Chondrocyte (in vitro differentiated cells): ENCODE results near the gene TOE1. TPM values are rescaled to one million over a fixed set of nuclear protein-coding genes. Genes with fewer than 3 reads are reported as not detected.
A peak's percentile ranks its signal among the peaks of the same experiment; 100 is the strongest.
"Not testable (repeated sequence)": the region's sequence is repeated elsewhere in the genome, so short reads cannot be mapped to it uniquely, and the experiment has no call there.

ENCODE experiments used
- DNase-seq: peaks from one replicate; pipeline ENCODE4 v3.0.0; 2021; ENCODE audit warnings: mixed read lengths, low spot score
- H3K27ac Mint-ChIP-seq: one replicate; pipeline ENCODE4 v1.8.0; 2021; ENCODE audit warnings: mild to moderate bottlenecking, moderate library complexity, mixed read lengths; ENCODE audit not compliant: unreplicated experiment
- H3K27me3 Mint-ChIP-seq: 2 replicates; pipeline ENCODE4 v1.8.0; 2021; ENCODE audit warnings: low read depth, mixed read lengths
- H3K36me3 Mint-ChIP-seq: 2 replicates; pipeline ENCODE4 v1.8.0; 2021; ENCODE audit warnings: low read depth, mixed read lengths
- H3K4me1 Mint-ChIP-seq: 2 replicates; pipeline ENCODE4 v1.8.0; 2021; ENCODE audit warnings: low read depth, mild to moderate bottlenecking, mixed read lengths
- H3K4me3 Mint-ChIP-seq: one replicate; pipeline ENCODE4 v1.8.0; 2021; ENCODE audit warnings: mild to moderate bottlenecking, moderate library complexity, mixed read lengths; ENCODE audit not compliant: unreplicated experiment
- H3K9me3 Mint-ChIP-seq: 2 replicates; pipeline ENCODE4 v1.8.0; 2021; ENCODE audit warnings: low read depth, mixed read lengths
- CTCF ChIP-seq: fragments of 200-600 bp; sonication (generic); IDR thresholded peaks from 2 replicates; pipeline ENCODE4 v1.5.0; 2021; ENCODE audit warnings: antibody characterized with exemption, mild to moderate bottlenecking, moderate library complexity
- long read RNA-seq: library from polyadenylated mRNA; stranded (forward); transcript quantifications from one replicate; pipeline ENCODE4 v2.0.0, GENCODE V29; 2021
- total RNA-seq: library from RNA; stranded (reverse); gene quantifications from 3 replicates; pipeline ENCODE4 v1.2.1, GENCODE V29; 2021

Gene TOE1
- total RNA-seq = 5.2 to 6.2 TPM (median 5.5 TPM) in 3 replicates
- long read RNA-seq, transcript TOE1-201 (8 exons, 2,389 nt) = major isoform, 6 of 14 reads
- long read RNA-seq, partial matches to known transcripts = 2 of 14 reads
- long read RNA-seq, other reads (novel, unspliced or antisense) = 6 of 14 reads

GRCh38 chr1:45339789-45340558 is at the start of gene TOE1, which contains the start of gene MUTYH:
TOE1 (plus strand) TSS chr1:45340170; CDS start chr1:45340253, 83 bp downstream.
MUTYH (minus strand) TSS chr1:45340440; CDS start chr1:45334505, 5,935 bp downstream.
- TF ChIP-seq CTCF = peak; percentile 27
- Mint-ChIP-seq H3K36me3 (peaks cover 2% of the 10 kb centered on the region), H3K27ac (peak within 1 kb of the TSS; percentile 100), H3K4me3 (peak within 1 kb of the TSS; percentile 100), H3K9me3 (no peaks in the 10 kb centered on the region), H3K27me3 (no peaks in the 10 kb centered on the region), H3K4me1 (peaks cover 26% of the 10 kb centered on the region)
- peak; percentile 98 for DNase-seq

GRCh38 chr1:45291002-45291401 is 49.0 kb upstream of the TOE1 start:
- not testable (repeated sequence) for H3K9me3 Mint-ChIP-seq, DNase-seq, H3K4me1 Mint-ChIP-seq, H3K27ac Mint-ChIP-seq, H3K36me3 Mint-ChIP-seq, H3K4me3 Mint-ChIP-seq
- peaks cover 13% of the 10 kb centered on the region for H3K27me3 Mint-ChIP-seq

- no peak for DNase-seq
- no peaks in the 10 kb centered on the region for H3K4me1 Mint-ChIP-seq
- no peaks in the 10 kb centered on the region for H3K36me3 Mint-ChIP-seq
- no peak for TF ChIP-seq CTCF
- H3K27ac Mint-ChIP-seq = no peak overlapping the region
- H3K9me3 Mint-ChIP-seq = peaks cover 4% of the 10 kb centered on the region
- no peak overlapping the region for H3K4me3 Mint-ChIP-seq
- peaks cover 11% of the 10 kb centered on the region for H3K27me3 Mint-ChIP-seq
Measured at GRCh38 chr1:45291716-45292115, 48.3 kb upstream of the TOE1 start.

GRCh38 chr1:45297666-45298356 is 42.2 kb upstream of the TOE1 start:
- Mint-ChIP-seq H3K27me3 (no peaks in the 10 kb centered on the region), H3K9me3 (no peaks in the 10 kb centered on the region), H3K36me3 (no peaks in the 10 kb centered on the region), H3K4me3 (no peak overlapping the region), H3K4me1 (peaks cover 3% of the 10 kb centered on the region), H3K27ac (no peak overlapping the region)
- TF ChIP-seq CTCF = no peak
- no peak for DNase-seq

- no peak for TF ChIP-seq CTCF
- Mint-ChIP-seq H3K27ac (no peak overlapping the region), H3K4me3 (no peak overlapping the region), H3K36me3 (no peaks in the 10 kb centered on the region), H3K27me3 (no peaks in the 10 kb centered on the region), H3K4me1 (peaks cover 7% of the 10 kb centered on the region), H3K9me3 (no peaks in the 10 kb centered on the region)
- DNase-seq = no peak
Measured at GRCh38 chr1:45299296-45299695, 40.7 kb upstream of the TOE1 start.
